Measurements from ENCODE around the gene CDC42EP1. TPM values are rescaled to one million over a fixed set of nuclear protein-coding genes. Genes with fewer than 3 reads are reported as not detected.
"Not testable (repeated sequence)": the region's sequence is repeated elsewhere in the genome, so short reads cannot be mapped to it uniquely, and the experiment has no call there.

CDC42EP1 gene
- total RNA-seq, 6 experiments from 2014 or later: 29.2 to 117 (median 68.0) TPM

- Histone ChIP-seq H3K27ac (peak overlapping the region; percentile 85 to 89 (median 86)), H3K27me3 (no peaks in the 10 kb centered on the region), H3K9me3 (no peaks in the 10 kb centered on the region), H3K36me3 (no peaks in the 10 kb centered on the region), H3K4me3 (no peak overlapping the region), H3K4me1 (peaks cover 0 to 63% (median 27%) of the 10 kb centered on the region in 4 donors)
- intact Hi-C loops (cut with DNase I): no loop called here
- TF ChIP-seq POLR2A (IDR thresholded peaks at IDR 0.05) (no peak), CTCF (IDR thresholded peaks at IDR 0.05) (no peak)
- WGBS (ENCODE audit: insufficient coverage, low coverage, low lambda C conversion rate, missing lambda C conversion rate): 0% methylated on average over 1 of the region's 9 CpGs
- ATAC-seq: no peak
- DNase-seq: no peak
Observed at GRCh38 chr22:37547251-37547741, 13.0 kb upstream of the CDC42EP1 start.

GRCh38 chr22:37549704-37550059 is 10.6 kb upstream of the CDC42EP1 start:
- TF ChIP-seq POLR2A (IDR thresholded peaks at IDR 0.05): no peak
- peak; percentile 36 to 60 (median 44) for TF ChIP-seq CTCF (IDR thresholded peaks at IDR 0.05)
- DNase-seq: peak; percentile 75 to 90 (median 89)
- H3K4me3 ChIP-seq: no peak overlapping the region
- peak overlapping the region in 2 of 3 donors; percentile 54 to 62 for H3K27ac ChIP-seq
- peak; percentile 38 to 52 (median 49) for ATAC-seq
- peaks cover 0 to 59% (median 26%) of the 10 kb centered on the region in 4 donors for H3K4me1 ChIP-seq
- no CpG with 5 or more reads among the region's 5 CpGs for WGBS (ENCODE audit: insufficient coverage, low coverage, low lambda C conversion rate, missing lambda C conversion rate)
- intact Hi-C loops (cut with DNase I): no loop called here
- H3K9me3 ChIP-seq: no peaks in the 10 kb centered on the region
- H3K36me3 ChIP-seq: no peaks in the 10 kb centered on the region
- no peaks in the 10 kb centered on the region for H3K27me3 ChIP-seq

GRCh38 chr22:37550921-37551320 is 9.4 kb upstream of the CDC42EP1 start:
- H3K4me3 ChIP-seq; H3K36me3 ChIP-seq; ATAC-seq; DNase-seq; intact Hi-C loops (cut with DNase I); H3K9me3 ChIP-seq; H3K27me3 ChIP-seq: not testable (repeated sequence)
- WGBS (ENCODE audit: insufficient coverage, low coverage, low lambda C conversion rate, missing lambda C conversion rate): 73% methylated on average over 8 of the region's 9 CpGs
- H3K27ac ChIP-seq: peak overlapping the region in 1 of 3 donors; percentile 62
- H3K4me1 ChIP-seq: peaks cover 0 to 50% (median 19%) of the 10 kb centered on the region in 4 donors

- DNase-seq (no peak), ATAC-seq (no peak)
- H3K27ac ChIP-seq: peak overlapping the region in 2 of 3 donors; percentile 13 to 54
- peaks cover 0 to 43% (median 17%) of the 10 kb centered on the region in 4 donors for H3K4me1 ChIP-seq
- H3K27me3 ChIP-seq: no peaks in the 10 kb centered on the region
- TF ChIP-seq CTCF (IDR thresholded peaks at IDR 0.05) (no peak), POLR2A (IDR thresholded peaks at IDR 0.05) (no peak)
- no peaks in the 10 kb centered on the region for H3K9me3 ChIP-seq
- intact Hi-C loops (cut with DNase I): no loop called here
- no peak overlapping the region for H3K4me3 ChIP-seq
- 59% methylated on average over 5 of the region's 6 CpGs for WGBS (ENCODE audit: insufficient coverage, low coverage, low lambda C conversion rate, missing lambda C conversion rate)
- no peaks in the 10 kb centered on the region for H3K36me3 ChIP-seq
Observed at GRCh38 chr22:37551981-37552380, 8.3 kb upstream of the CDC42EP1 start.

- Histone ChIP-seq H3K4me1 (peaks cover 0 to 44% (median 16%) of the 10 kb centered on the region in 4 donors), H3K4me3 (no peak overlapping the region), H3K9me3 (no peaks in the 10 kb centered on the region), H3K27me3 (no peaks in the 10 kb centered on the region), H3K27ac (peak overlapping the region in 2 of 3 donors; percentile 13 to 54), H3K36me3 (no peaks in the 10 kb centered on the region)
- no peak for TF ChIP-seq CTCF (IDR thresholded peaks at IDR 0.05)
- no peak for TF ChIP-seq POLR2A (IDR thresholded peaks at IDR 0.05)
- intact Hi-C loops (cut with DNase I): no loop called here
- ATAC-seq (peak in 2 of 4 donors; percentile 5 to 20), DNase-seq (no peak)
- WGBS (ENCODE audit: insufficient coverage, low coverage, low lambda C conversion rate, missing lambda C conversion rate): 29% methylated on average over 1 of the region's 16 CpGs
Observed at GRCh38 chr22:37552524-37553163, 7.6 kb upstream of the CDC42EP1 start.
